CD4-positive, alpha-beta T cell treated with Interleukin-12 subunit alpha and Interleukin-12 subunit beta, for 1 hour (primary cell): ENCODE data around the gene APLNR.

ENCODE experiments used
- DNase-seq: peaks from one replicate; pipeline ENCODE4 v3.0.0-alpha.2; 2020

APLNR gene

DNA sequence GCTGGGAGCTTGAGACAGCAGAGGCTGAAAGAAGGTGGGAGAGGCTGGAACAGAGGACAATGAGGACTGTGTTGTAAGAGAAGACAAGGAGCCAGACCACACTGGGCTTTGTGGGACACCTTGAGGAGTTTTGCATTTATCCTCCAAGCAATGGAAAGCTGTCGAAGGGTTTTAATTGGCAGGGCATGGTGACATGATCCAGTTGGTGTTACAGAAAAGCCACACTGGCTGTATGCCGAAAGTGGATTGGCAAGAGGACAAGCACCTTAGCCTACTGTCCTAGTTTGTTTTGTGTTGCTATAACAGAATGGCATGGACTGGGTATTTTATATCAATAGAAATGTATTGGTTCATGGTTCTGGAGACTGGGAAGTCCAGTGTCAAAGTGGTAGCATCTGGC, 14.0 kb upstream of the APLNR start:
- no peak for DNase-seq

DNA sequence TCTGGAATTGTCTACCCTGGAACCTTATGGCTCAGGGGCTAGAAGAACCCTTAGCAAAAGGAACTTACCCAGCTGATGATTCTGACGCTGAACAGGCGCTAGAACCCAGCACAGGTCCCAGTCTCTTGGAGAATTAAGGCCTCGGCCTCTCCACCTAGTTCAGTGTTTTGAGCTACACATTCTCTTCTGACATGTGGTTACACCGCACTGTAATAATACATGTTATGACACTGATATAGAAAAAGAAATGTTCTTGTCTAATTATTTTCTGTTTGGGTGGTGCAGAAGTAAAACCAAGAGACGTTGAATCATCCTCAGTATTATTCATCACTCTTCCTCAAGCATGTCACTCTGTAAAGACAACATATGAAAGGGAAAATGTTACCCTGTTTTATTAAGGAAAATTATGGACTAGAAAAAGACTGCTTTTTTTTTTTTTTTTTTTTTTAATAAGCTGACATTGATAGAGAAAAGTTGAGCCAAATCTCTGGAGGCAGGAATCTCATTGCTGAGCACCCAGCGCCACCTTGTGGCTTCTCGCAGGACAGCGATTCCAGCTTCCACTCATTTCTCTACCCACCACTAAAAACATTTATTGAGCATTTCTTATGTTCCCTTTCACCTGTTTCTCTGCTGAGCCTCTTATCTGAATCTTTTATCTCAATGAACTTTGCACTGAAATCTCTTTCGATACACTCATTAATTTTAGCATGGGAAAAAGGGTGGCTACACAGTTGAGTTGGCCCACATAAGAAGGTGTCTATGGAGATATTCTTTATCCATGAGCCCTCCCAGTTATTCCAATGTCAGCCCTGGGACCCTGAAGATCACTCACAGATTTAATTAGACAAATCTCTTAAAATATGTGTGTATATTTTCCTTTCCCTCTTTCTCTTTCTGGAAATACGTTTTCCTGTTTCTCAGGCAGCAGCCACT, 12.6 kb upstream of the APLNR start:
- peak; percentile 28 for DNase-seq

DNA sequence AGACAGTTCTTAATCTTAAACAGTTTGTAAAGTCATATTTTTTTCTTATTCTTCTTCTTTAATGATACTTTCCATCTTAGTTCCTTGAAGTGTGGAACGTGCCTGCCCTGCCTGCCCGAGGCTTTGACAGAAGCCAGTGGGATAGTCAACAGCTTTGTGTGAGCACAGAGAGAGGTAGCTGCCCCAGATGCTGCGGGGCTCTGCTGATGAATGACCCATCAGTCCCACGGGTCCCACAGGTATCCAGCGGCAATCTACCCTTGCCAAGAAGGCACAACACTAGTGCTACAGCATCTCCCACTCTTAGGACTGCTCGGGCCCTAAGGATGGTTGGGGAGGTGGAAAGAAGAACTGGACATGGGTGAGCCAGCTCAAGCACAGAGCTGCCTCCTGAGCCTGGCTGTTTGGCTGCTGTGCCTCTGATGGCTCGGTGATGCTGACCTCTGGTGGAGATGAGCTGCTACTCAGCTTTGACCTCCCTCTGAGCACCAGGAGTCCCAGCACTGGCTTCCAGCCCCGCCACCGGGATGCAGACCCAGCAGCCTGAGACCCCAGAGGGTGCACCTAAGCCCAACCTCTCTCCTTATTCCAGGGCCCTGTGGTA, 11.8 kb upstream of the APLNR start:
- DNase-seq: no peak

DNA sequence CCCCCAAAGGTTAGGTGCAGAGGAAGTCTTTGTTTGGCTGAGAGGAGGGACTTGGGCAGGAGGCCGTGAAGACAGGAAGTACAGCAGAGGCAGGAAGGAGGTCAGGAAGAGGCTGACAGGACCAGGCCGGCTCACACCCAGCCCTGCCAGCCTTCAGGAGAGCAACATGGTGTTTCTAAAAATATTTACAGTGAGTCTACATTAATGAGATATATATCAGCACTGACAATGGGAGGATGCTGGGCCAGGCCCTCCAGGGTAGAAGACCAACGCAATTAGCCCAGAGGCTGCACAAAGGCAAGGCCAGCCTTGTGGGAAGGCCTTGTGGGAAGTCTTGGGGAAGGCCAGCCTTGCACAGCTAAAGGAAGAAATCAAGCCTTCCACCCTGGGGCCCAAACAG, 7.9 kb upstream of the APLNR start:
- DNase-seq: no peak

DNA sequence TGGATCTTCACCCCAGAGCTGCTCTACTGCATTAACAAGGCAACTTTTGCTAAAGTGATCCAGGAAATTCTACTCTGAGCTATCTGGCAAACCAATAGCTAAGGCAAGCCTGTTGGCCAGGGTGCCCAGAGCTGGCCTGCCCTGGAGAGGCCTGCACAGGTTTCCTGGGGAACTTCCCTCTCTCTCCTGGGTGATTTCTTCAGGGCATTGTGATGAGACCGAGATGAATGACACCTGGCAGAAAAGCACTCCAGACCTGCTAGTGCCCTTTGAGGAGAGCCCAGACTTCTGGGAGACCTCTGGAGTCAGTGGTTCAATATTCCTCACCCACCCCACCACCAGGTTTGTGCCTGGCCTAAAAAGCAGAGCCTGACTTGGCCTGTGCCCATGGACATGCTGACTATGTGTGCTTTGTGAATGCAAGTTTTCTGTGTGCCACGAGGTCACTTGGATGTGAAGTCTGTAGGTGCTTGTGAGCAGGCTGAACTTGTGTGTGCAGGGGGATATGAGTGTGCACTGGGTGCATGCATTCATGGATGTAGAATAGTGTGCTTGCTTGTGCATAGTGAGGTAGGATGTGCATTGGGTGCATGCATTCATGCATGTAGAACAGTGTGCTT, 4.4 kb upstream of the APLNR start:
- no peak for DNase-seq

DNA sequence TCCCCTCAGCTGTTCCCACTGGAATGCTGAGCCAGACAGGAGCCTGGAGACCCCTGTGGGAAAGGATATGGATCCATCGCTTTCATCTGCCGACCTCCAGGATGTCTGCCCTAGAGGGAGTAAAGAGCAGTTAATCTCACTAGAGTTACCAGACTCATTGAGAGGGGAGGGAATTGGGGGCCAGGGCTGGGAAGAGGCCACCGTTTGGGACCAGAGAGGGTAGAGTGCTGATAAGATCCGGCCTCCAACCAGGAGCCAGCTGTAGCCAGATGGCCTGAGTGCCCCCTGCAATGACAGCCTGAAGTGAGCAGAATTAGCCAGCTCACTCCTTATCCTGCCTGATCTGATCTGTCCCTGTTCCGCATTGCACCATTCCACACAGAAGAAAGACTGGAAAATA, 3.7 kb upstream of the APLNR start:
- DNase-seq: no peak

DNA sequence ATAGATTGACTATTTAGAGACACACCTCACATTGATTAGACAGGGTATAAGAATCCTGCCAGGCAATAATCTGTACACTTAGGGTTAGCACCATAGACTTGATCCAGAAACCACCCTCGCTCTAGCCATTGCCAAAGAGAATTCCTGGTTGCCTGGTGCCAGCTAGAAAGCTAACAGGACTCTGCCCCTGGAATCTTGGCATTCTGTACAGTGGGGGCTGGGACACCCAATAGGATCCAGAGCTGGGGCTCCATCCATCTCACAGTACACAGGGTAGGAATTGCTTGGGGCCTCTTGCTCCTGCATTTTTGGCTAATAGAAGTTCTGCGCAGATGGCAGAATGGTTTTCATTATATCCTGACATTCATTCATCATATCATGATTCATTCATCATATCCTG, 3.0 kb upstream of the APLNR start:
- no peak for DNase-seq

DNA sequence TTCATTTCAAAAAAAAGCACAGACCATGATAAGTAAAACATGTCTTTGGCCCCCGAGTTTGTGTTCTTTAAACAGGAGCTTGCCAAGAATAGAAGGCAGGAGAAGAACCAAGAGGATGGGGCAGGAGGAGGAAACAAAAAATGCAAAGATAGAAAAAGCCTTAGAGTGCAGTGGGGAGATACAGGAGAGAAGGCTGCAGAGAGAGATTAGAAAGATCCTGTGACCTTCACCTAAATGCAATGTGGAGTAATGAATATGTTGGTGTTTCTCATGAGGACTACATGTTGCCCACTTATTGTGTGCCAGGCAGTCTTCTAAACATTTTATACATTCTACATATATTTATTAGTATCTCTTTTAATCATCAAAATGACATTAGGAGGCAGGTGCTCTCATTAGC, 2.3 kb upstream of the APLNR start:
- DNase-seq: no peak

DNA sequence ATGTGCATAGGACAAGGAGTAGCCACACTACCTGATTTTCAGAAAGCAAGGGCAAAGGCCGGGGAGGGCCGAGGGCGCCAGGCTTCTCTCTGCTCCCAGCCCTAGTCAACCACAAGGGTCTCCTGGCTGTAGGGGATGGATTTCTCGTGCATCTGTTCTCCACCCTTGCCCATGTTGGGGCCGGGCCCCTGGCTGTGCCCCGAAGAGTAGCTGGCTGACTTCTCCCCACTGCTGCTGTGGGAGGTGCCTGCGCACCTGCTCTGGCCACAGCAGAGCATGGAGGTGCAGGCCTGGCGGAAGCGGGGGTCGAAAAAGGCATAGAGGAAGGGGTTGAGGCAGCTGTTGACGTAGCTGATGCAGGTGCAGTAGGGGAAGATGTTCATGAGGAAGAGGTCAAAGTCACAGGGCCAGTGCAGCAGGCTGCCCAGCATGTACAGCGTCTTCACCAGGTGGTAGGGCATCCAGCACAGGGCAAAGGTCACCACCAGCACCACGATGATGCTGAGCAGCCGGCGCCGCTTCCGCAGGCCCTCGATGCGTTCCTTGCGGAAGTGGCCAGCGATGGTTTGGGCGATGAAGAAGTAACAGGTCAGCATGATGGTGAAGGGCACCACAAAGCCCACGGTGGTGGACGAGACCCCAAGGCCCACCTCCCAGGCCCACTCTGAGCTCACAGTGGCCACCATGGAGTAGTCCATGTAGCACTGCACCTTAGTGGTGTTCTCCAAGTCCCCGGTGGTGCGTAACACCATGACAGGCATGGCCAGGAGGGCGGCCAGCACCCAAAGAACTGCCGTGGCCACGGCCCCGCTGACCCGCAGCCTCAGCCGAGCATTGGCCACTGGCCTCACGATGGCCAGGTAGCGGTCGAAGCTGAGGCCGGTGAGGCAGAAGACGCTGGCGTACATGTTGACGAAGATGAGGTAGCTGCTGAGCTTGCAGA, 1.0 kb downstream of the APLNR start:
- no peak for DNase-seq

DNA sequence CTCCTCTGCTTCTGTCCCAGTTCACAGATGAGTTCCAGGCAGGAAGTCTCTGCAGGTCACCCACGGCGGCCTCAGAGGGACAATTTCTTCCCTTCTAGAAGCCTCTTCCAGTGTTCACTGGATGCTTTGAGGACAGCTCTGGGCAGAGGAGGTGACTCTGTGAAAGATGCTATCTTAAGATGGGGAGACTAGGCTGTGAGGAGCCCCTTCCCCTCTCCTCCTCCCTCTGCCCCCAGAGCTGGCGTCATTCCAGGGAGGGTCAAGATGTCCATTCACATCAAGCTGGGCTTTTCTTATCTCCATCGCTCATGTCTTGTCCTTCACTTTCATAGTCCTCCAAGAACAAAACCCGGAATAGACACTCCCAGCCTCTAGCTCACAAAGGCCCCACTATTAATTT, 3.3 kb downstream of the APLNR start:
- DNase-seq: no peak

DNA sequence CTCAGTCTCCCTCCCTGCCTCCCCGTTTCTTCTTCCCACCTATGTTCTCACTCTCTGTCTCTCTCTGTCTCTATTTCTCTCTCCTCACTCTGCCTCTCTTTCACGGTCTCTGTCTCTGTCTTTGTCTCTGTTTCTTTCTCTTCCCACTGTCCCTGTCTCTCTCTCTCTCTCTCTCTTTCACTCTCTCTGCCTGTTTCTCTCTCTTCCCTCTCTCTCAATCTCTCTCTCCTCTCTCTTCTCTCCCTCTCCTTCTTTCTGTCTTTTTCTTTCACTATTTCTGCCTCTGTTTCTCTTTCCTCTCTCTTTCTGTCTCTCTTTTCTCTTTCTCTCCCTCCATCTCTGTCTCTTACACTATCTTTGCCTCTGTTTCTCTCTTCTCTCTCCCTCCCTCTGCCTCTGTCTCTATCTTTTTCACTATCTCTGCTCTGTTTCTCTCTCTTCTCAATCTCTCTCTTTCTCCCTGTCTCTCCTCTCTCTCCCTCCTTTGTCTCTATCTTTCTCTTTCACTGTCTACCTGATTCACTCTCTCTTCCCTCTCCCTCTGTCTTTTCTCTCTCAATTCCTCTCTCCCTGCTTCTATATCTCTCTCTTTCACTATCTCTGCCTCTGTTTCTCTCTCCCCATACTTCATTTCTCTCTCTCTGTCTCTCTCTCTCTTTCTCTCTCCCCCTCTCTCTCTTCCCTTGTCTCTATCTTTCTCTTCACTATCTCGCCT, 5.4 kb downstream of the APLNR start:
- no peak for DNase-seq

DNA sequence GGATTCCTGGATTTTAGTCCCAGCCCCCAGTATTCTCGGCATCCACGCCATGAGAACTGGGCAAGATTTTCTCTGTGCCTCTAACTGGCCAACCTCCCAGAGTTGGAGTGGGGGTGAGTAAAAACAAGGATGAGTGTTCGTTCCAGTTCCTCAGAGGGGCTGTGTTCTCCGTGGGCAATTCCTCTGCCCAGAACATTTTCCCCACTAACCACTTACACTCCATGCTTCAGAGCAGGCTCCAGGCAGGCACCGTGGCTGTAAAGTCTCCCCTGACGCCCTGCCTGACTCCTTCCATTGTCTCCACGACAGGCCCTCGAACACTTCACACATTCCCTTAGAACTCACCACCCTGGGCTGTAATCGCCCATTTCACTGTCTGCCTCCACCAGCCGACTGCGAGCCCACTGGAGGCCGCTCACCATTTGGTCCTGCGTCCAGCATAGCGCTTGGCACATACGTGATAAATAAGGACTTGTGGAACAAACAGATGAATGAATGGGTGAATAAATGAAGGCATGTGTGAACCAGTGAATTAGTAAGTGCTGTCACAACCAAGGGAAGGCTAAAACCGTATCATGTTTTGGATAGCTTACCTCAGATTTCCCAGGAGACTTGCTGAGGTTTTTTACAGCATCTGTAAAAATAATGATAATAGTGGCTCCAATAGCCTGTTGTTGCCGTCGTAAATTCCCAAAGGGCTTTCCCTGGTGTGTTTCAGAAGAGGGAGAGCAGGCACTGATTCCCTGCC, 6.1 kb downstream of the APLNR start:
- DNase-seq: no peak

DNA sequence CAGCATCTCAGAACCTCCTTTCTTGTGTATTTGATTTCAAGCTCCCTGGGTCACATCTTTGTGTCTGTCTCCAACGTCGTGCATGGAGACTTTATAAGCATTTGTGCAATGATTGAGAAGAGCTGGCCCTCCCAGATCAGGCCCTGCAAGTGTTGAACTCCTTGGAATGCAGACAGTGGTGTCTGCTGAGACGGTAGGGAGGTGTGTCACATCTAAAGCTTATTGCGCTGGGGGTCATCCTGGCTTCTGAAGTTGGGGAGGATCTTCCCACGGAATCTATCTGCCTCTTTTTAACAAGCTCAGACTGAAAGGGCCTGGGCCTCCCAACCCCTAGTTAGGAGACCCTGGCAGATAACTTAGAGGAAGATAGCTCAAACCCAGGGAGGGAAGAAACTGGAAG, 6.7 kb downstream of the APLNR start:
- DNase-seq: no peak

DNA sequence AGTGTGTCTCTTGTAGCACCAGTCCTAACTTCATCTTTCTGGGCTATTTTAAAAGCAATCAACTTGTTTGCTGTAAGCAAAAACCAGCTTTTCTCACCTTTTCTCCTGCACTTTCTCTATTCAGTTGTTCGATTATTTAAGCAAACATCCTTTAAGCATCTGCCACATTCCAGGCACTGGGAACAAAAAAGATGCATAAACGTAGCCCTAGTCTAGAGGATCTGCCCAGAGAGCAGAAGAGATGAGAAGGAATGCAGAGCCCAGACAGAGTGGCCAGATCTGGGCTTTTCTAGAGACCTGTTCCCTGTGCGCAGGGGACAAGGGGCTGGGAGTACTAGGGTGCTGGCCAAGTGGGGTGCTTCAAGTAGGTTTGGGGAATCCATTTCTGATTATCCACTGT, 8.4 kb downstream of the APLNR start:
- DNase-seq: no peak

DNA sequence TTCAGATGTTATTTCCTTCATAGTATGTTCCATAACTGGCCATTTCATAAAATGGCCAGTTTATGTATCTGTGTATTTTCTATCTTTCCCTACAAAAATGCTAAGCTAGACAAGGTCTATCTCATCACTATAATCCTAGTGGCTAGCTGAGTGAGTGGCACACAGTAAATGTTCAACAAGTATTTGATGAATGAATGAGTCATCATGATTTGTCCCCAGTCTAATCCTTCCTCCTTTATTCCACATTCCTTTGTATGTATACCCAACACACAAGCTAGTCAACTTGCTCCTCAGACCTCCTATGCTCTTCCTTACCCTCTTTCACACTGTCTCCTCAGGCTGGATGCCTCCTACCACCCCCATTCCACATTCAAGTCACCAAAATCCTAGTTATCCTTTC, 12.5 kb downstream of the APLNR start:
- DNase-seq: no peak

DNA sequence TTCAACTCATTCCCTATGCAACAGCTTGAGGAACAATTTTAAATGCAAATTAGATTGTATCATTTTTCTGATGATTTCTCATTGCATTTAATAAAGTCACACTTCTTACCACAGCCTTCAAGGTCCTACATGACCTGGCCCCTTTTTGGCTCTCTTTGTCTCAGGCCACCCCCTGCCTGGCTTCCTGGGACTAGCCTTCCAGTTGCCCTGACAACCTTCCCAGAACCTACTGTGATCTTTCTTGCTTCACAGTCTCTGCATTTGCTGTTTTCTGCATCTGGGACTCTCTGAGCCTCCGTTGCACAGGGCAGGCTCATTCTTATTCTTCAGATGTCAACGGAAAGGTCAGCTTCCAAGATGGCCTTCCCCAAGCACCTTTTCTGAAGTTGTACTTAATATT, 12.9 kb downstream of the APLNR start:
- DNase-seq: no peak

DNA sequence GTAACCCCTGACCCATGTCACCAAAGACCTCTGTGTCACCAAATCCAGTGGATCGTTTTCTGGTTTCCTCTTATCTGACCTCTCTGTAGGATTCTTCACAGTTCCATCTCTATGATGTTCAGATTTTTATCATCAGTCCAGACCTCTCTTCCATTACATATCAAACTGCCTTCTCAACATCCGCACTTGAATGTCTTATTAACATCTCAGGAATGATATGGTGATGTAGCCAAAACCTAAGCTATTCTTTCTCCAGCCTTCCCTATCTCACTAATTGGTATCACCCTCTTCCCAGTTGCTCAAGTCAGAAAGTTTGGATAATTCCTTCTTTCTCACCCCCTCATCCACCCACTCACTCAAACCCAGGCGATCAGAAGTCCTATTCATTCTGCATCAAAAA, 13.4 kb downstream of the APLNR start:
- DNase-seq: no peak

DNA sequence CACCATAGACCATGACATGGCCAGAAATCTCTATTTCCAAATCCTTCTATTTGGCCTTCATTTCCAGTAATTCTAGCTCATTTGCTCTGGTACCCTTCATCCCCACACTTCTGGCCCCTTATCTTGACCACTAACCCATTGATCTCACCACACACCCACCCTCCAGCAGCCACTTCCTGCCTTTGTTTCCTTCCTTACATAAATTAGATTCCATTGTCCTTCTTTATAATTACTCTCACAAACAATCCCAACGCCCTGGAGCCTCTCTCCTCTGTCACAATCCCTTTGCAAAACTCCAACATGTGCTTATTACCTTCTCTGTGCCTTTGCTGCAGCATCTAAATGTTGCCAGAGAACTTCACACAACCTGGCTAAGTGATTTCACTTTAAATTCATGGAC, 14.8 kb downstream of the APLNR start:
- DNase-seq: no peak

DNA sequence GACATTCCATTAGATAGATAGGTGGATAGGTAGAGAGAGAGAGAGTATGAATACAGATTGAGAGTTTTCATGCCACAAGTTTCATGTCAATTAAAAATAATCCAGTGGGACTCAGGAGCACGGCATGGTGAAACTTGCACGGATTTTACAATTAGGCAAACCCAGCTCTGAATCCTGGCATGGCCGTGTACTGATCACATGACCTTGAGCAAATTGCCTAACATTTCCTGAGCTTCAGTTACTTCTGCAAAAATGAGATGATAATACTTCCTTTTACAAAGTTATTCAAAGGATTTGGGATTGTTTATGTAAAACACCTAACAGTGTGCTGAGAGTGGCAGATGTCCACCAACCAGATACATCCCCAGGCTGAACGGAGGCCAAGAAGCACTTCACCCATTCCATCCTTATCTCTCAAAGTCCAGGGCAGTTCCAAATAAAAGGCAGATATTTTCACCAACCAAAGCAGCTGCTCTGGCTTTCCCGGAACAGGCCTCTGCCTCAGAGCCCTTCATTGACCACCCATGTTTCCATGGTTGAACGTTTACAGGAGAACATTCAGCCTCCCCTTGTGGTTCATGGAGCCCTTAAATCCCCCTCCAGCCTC, 17.9 kb downstream of the APLNR start:
- no peak for DNase-seq

DNA sequence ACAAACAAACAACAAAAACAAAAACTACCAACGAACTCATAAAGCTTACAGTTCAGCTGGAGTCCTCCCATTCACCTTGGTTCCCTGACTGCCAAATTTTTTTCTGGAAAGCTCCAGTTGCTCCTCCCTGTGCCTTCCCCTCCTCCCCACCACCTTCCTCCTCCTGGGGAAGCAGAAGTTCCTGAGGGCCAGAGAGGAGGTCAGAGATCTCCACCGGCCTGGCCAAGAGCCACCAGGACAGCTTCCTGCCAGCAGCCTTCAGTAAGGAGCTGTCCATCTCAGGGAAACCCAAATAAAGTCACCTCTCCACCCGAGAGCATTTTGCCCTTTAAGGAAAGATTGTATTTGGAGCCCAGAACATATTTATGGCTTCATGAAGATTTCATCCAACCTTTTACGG, 20.0 kb downstream of the APLNR start:
- no peak for DNase-seq

DNA sequence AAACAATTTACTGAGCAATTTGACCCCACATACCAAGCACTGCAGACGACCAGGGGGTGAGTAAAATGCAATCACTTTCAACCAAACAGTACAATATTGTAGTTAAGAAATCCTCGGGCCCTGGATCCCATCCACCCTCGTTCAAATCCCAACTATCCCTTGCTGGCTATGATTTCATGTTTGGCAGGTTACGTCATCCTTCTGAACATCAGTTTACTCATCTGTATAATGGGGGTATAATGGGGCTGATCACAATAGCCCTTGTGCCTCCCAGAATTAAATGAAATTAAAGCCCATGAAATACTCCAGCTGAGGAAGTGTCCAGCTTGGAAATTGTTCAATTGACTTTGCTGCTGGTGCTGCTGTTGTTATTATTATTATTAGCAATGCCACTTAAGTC, 20.6 kb downstream of the APLNR start:
- no peak for DNase-seq
